GM12874 (cell line): ENCODE results near the gene HABP2.

Source experiments
- TF ChIP-seq, protein P1 (sequence below): IDR thresholded peaks from 2 replicates; pipeline ENCODE4 v1.5.1; 2011; ENCODE audit warnings: low read depth, mild to moderate bottlenecking, control low read depth, low read length, moderate library complexity; ENCODE audit not compliant: insufficient read depth

Gene HABP2

DNA sequence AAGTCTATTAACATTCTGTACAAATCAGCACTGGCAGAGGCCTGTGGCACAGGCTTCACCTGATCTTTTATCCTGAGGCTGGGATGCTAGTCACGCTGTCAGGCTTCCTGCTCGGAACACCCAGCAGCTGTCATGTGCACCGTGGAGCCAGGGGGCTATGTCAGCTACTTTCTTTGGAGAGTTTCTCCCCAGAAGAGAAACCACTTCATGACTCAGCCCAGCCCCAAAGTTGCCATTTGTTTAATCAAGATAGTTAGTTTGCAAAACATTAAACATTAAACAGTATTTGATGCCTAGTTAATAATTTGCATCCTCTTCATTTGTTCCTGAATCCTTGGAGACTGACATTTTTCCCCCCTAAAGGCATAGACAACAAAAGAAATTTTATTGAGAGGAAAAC lies at the start of gene HABP2:
Gene HABP2 (plus strand): TSS at position 353 of the 400 bp plus-strand sequence. CDS start 69 bp downstream, outside the sequence.
- TF ChIP-seq, protein P1, sequence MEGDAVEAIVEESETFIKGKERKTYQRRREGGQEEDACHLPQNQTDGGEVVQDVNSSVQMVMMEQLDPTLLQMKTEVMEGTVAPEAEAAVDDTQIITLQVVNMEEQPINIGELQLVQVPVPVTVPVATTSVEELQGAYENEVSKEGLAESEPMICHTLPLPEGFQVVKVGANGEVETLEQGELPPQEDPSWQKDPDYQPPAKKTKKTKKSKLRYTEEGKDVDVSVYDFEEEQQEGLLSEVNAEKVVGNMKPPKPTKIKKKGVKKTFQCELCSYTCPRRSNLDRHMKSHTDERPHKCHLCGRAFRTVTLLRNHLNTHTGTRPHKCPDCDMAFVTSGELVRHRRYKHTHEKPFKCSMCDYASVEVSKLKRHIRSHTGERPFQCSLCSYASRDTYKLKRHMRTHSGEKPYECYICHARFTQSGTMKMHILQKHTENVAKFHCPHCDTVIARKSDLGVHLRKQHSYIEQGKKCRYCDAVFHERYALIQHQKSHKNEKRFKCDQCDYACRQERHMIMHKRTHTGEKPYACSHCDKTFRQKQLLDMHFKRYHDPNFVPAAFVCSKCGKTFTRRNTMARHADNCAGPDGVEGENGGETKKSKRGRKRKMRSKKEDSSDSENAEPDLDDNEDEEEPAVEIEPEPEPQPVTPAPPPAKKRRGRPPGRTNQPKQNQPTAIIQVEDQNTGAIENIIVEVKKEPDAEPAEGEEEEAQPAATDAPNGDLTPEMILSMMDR, result no peak

DNA sequence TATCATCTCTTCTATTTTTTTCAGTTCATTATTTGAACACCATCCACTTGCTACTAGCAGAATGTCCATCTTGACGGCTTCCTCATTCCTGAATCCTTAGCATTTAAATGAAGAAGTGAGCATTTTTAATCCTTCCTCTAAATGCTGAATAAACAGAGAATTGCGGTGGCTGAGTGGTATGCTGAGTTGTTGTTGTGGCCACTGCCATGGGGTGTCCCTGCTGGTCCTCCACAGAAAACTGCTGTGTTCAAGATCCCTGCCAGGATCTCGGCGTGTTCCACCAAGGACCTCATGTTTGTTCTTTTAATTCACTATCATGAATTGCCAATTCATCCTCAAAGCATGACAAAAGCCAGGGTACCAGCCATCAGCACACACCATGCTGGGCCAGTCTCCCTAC lies 48.9 kb upstream of the HABP2 start:
- TF ChIP-seq, protein P1, result no peak

DNA sequence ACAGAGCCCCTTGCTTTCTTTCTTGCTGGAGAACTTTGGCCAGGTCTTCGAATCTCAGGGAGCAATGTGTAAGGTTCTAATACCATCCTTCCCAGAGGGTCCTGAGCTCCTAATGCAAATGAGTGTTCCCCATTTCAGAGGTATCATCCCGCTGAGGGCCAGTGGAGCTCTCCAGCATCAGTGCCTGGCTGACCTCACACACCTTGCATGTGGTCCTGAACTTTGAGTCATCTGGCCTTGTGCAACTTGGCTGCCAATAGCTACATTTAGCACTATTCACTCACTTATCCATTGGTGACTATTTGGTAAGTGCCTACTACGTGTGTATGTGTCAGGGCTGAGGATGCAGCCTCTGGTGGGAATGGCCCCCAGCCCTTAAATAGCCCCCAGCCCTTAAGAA lies 48.4 kb upstream of the HABP2 start:
- TF ChIP-seq, protein P1, result no peak

DNA sequence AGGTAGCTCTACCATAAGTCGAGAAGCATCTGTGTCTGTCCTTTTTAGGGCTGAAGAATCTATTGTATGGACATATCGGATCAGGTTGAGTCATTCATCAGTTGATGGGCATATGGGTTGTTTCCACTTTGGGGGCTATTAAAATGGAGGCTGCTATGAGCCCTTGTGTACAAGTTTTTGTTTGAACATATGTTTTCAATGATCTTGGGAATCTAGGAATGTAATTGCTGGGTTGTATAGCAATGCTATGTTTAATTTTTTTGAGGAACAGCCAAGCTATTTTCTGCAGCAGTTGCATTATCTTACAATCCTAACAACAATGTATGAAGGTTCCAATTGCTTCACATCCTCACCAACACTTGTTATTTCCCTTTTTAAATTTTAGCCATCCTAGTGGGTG lies 46.4 kb upstream of the HABP2 start:
- TF ChIP-seq, protein P1, result no peak

DNA sequence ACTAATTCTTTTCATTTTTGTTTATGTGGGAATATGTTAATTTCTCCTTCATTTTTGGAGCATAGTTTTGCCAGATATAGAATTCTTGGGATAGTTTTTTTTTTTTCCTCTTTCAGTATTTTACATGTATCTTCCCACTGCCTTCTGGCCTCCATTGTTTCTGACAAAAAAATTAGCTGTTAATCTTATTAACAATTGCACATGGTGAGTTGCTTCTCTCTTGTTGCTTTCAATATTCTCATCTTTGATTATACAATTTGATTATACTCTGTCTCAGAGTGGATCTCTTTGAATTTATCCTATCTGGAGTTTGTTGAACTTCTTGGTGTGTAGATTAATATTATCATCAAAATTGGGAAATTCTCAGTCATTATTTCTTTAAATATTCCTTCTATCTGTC lies 41.4 kb upstream of the HABP2 start:
- TF ChIP-seq, protein P1, result no peak

DNA sequence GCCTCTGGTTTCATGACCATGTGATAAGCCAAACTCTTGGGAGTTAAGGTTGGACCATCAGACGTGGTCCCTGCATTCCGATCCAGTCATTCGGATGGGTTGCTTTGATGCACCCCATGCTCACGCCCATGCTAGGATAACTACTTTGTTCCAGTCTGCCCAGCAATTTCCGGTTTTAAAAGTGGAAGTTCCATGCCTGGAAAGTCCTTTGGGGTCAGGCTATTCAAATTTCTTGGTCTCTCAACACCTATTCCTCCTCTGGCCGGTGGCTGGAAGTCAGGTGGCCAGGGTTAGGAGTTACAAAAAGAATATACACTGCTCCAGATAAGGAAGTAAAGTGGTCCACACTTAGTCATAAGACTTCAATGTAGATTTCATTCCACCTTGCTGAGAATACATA lies 37.7 kb upstream of the HABP2 start:
- TF ChIP-seq, protein P1, result no peak

DNA sequence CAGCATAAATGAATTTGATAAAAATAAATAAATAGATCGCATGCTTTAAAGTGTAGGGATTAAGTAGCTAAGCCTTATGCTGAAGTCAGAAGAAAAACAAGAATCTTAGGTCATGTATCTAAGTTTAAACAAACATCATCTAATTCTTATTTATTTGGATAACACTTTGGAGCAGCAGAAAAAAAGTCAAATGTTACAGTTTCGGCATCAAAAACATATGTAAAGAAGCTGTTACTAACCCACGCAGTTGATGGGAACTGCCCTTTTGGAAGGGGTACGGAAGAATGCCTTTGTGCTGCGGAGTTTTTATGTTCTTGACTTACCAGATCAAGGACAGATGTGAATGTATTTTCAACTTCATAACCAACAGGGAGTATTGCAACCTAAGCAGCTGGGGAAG lies 37.3 kb upstream of the HABP2 start:
- TF ChIP-seq, protein P1, result no peak

DNA sequence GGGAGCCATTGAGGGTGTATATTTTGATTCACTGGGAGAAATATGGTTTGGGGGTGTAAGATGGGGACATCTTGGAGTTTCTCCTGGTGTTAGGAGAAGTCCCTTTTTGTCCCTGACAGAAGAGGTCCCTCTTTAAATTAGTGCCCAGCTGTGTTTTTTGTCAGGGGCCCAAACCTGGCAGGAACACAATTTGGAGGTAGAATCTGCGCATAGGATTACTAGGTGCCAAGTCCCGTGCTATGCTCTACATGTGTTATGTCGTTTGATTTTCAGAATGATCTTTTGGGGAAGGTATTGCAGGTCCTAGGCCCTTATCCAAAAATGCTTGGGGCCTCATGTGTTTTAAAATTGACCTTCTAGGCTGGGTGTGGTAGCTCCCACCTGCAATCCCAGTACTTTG lies 36.8 kb upstream of the HABP2 start:
- TF ChIP-seq, protein P1, result no peak
